Breast epithelium (tissue), 3 donors: ENCODE results near the gene TMC8.

Experiments used
- CTCF ChIP-seq, 3 donors: fragments of 450-650 bp; IDR thresholded peaks; one replicate each; pipeline ENCODE4 v1.5.1; 2016 to 2017; ENCODE audit warnings: antibody characterized with exemption in 3 of 3, mild to moderate bottlenecking in 3 of 3, moderate library complexity in 3 of 3
- POLR2A ChIP-seq: fragments of 450-650 bp; IDR thresholded peaks from one replicate; pipeline ENCODE4 v1.6.1; 2016; ENCODE audit warnings: antibody characterized with exemption, mild to moderate bottlenecking, moderate library complexity
- POLR2AphosphoS5 ChIP-seq, 3 donors: sonication (generic); formaldehyde crosslinking; IDR thresholded peaks; one replicate each; pipeline ENCODE4 v1.6.1; 2017; ENCODE audit warnings: antibody characterized with exemption in 3 of 3

GRCh38 chr17:78081551-78081950, 49.0 kb upstream of the TMC8 start:
- no peak for TF ChIP-seq POLR2A
- no peak for TF ChIP-seq CTCF (IDR thresholded peaks at IDR 0.05)
- TF ChIP-seq POLR2AphosphoS5 (IDR thresholded peaks at IDR 0.05): no peak
